ENCODE measurements around the gene MAPK8IP3.

MAPK8IP3 gene

GRCh38 chr16:1705688-1706385 is at the start of gene MAPK8IP3:
TSS of gene MAPK8IP3 (plus strand) at chr16:1706195. CDS start at chr16:1706340, 145 bp downstream.
- DNase-seq, result peak; percentile 93

GRCh38 chr16:1656808-1657617 is 49.0 kb upstream of the MAPK8IP3 start:
- DNase-seq, result no peak

- no peak for DNase-seq
Measured at GRCh38 chr16:1657841-1658240, 48.2 kb upstream of the MAPK8IP3 start.

GRCh38 chr16:1659031-1659430 is 47.0 kb upstream of the MAPK8IP3 start:
- no peak for DNase-seq

- no peak for DNase-seq
Measured at GRCh38 chr16:1661826-1662225, 44.2 kb upstream of the MAPK8IP3 start.

- no peak for DNase-seq
Measured at GRCh38 chr16:1662543-1662942, 43.5 kb upstream of the MAPK8IP3 start.

- no peak for DNase-seq
Measured at GRCh38 chr16:1665829-1666228, 40.2 kb upstream of the MAPK8IP3 start.

GRCh38 chr16:1666316-1666715 is 39.7 kb upstream of the MAPK8IP3 start:
- DNase-seq, result no peak

- DNase-seq, result no peak
Measured at GRCh38 chr16:1667271-1667670, 38.7 kb upstream of the MAPK8IP3 start.

- no peak for DNase-seq
Measured at GRCh38 chr16:1667916-1668315, 38.1 kb upstream of the MAPK8IP3 start.

- DNase-seq, result no peak
Measured at GRCh38 chr16:1668612-1669319, 37.2 kb upstream of the MAPK8IP3 start.

- DNase-seq, result no peak
Measured at GRCh38 chr16:1669698-1670097, 36.3 kb upstream of the MAPK8IP3 start.

- no peak for DNase-seq
Measured at GRCh38 chr16:1670371-1670770, 35.6 kb upstream of the MAPK8IP3 start.

- DNase-seq, result no peak
Measured at GRCh38 chr16:1670866-1671265, 35.1 kb upstream of the MAPK8IP3 start.

- DNase-seq, result no peak
Measured at GRCh38 chr16:1673424-1674151, 32.4 kb upstream of the MAPK8IP3 start.

- no peak for DNase-seq
Measured at GRCh38 chr16:1674306-1674705, 31.7 kb upstream of the MAPK8IP3 start.

GRCh38 chr16:1674751-1675664 is 31.0 kb upstream of the MAPK8IP3 start:
- DNase-seq, result no peak

GRCh38 chr16:1676661-1677060 is 29.3 kb upstream of the MAPK8IP3 start:
- DNase-seq, result no peak

GRCh38 chr16:1677339-1677738 is 28.7 kb upstream of the MAPK8IP3 start:
- no peak for DNase-seq

GRCh38 chr16:1677942-1678499 is 28.0 kb upstream of the MAPK8IP3 start, which contains the start of gene JPT2:
TSS of gene JPT2 (plus strand) at chr16:1678279. CDS start at chr16:1678313, 34 bp downstream.
- DNase-seq, result peak; percentile 97

- DNase-seq, result peak; percentile 53
Measured at GRCh38 chr16:1678500-1679098, 27.4 kb upstream of the MAPK8IP3 start.
